Metanephros (tissue), 1 donor: ENCODE results near the gene TTC23L. TPM values are rescaled to one million over a fixed set of nuclear protein-coding genes. Genes with fewer than 3 reads are reported as not detected.

Experiments used
- total RNA-seq: library from RNA; depleted of rRNA; stranded (reverse); fragments of >200 nt; gene quantifications from one replicate; pipeline ENCODE4 v1.2.3, GENCODE V29; 2014

TTC23L gene
- 1.6 TPM for total RNA-seq

GRCh38 chr5:34838785-34839714, at the start of gene TTC23L:
TTC23L (plus strand) TSS chr5:34839164; CDS start chr5:34840672, 1,508 bp downstream.

GRCh38 chr5:34915139-34915855, 76.3 kb downstream of the TTC23L start, which contains the start of the genes BRIX1 and RAD1:
BRIX1 (plus strand) TSS chr5:34915711; CDS start chr5:34915739, 28 bp downstream.
RAD1 (minus strand) TSS chr5:34915504; CDS start chr5:34914892, 612 bp downstream.

GRCh38 chr5:34929134-34929719, 90.3 kb downstream of the TTC23L start, which contains the start of gene DNAJC21:
DNAJC21 (plus strand) TSS chr5:34929559; CDS start chr5:34929820, 261 bp downstream.

Other genes with a start within 250 kb of the TTC23L start
- 59.8 TPM for gene RAI14, start 182.8 kb upstream of the TTC23L start, total RNA-seq
- gene RAD1, start 76.3 kb downstream of the TTC23L start, total RNA-seq: 42.0 TPM
- gene BRIX1, start 76.5 kb downstream of the TTC23L start, total RNA-seq: 20.3 TPM
- 23.2 TPM for gene DNAJC21, start 90.4 kb downstream of the TTC23L start, total RNA-seq
- 25.9 TPM for gene AGXT2, start 208.8 kb downstream of the TTC23L start, total RNA-seq